HPDE6-E6E7 (cell line): ENCODE measurements around the gene CKMT2.

Source experiments
- DNase-seq: peaks from one replicate; pipeline ENCODE4 v3.0.0; 2011; ENCODE audit warnings: missing footprints; ENCODE audit errors: extremely low spot score

Gene CKMT2

DNA sequence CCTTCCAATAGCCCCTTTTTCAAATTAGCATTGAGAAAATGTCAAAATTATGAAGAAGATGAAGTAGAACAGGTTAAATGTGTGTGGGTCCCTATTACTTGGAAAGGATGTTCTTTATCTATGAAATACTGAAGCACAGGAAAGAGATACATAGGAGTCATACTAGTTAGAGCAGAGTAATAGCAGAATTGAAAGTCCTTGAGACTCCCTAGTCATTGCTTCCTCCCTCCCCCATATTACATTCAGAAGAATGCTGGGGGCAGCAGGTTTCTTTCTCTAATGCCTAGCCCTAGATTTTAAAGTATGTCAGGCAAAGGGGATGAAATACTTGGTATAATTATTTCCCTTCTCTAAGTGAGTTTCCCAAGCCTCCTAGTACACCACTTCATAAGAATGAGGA is 72.7 kb downstream of the CKMT2 start:
- DNase-seq, result no peak

- DNase-seq, result no peak
Measured at GRCh38 chr5:81308836-81309235, 75.7 kb downstream of the CKMT2 start.

DNA sequence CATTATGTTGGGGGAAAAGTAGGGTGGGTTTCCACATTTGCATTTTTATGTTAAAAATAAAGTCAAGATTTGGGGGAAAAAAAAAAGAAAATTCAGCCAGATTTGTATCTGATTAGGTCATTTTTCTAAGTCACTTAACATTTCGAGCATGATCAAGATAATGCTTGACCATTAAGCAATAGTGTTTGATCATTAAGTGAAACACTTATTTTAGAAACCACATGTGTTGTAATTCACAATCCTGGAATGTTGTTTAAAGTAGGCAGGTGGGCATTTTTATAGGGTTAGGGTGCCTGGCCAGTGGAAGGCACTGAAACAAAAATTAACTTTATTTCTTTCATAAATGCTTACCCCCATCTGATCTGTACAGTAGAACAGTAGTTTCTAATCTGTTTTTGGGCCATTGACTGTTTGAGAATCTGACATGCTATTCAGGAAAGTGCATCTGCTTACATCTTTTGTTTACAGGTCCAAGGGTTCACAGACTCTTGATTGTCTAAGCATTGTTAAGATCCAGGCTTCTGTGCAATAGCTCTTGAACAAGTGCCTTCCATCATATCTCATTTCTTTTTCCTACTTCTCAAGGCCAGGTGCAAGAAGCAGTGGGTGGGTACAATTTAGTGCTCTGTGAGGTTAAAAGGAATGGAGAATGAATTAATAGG is 77.4 kb downstream of the CKMT2 start:
- no peak for DNase-seq

GRCh38 chr5:81313278-81313677 is 80.2 kb downstream of the CKMT2 start:
- no peak for DNase-seq

DNA sequence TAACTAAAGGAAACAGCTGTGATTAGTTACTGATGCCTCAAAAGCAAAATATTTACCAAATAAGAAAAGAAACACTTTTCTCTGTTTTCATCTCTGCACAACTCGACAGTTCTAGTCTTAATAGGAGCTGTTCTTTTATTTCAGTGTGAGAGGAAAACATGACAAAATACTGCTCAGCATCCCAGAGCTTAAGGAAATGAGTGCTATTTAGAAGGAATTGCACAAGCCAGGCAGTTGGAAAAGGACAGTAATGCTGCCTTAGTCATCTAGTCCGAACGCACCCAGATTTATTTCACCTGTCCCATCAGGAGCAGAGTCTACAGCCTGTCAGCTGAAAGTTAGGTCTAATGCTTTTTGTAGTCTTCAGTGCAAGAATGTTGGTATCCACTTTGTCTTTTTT is 80.6 kb downstream of the CKMT2 start:
- DNase-seq, result no peak

DNA sequence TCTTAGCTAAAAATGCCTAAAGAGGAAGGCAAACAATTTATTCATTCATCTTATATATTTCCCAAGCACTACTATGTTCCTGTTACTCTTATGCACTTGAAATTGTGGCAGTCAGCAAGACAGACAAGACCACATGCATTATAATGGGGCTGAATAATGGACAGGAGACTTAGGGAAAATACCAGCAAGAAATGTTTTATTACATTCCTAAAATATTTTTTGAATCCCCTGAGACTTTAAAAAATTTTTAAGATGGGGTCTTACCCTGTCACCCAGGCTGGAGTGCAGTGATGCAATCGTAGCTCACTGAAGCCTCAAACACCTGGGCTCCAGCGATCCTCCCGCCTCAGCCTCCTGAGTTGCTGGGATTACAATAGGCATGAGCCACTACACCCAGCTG is 81.5 kb downstream of the CKMT2 start:
- DNase-seq, result no peak

DNA sequence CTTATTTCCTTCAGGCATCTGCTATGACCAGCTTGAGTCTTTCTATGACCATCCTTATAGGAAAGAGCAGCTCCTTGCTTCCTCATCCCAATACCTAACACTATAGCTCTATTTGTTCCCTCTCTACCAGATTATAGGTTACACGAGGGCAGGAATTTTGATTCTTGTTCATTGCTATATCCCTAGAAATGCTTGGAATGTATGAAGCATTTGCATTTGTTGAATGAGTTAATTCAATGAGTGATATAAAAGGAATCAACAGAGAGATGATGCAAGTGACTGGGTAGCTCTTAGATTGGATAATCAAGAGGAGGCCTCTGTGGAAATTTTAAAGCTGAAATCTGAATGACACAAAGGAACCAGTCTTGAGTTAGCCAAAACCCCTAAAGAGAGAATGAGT is 82.2 kb downstream of the CKMT2 start:
- no peak for DNase-seq

DNA sequence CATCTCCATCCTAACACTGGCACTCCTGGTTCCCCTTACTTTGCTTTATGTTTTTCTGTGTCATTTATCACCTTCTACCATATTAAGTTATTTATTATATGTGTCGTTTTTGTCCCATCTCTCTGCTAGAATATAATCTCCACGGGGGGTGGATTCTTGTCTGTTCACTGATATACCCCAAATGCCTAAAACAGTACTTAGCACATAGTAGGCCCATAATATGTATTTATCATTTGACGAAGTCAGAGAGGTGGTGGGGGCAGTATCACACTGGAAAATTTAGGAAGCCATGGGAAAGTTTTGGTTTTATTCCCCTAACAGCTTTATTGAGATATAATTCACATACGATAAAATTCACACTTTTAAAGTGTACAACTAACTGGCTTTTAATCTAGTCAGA is 82.7 kb downstream of the CKMT2 start:
- DNase-seq, result no peak
